GM10847 (cell line): ENCODE data around the gene TMEM259.

Experiments used
- POLR2A ChIP-seq: IDR thresholded peaks from 2 replicates; pipeline ENCODE4 v1.6.1; 2011; ENCODE audit not compliant: insufficient read length; ENCODE audit errors: extremely low read depth

TMEM259 gene

DNA sequence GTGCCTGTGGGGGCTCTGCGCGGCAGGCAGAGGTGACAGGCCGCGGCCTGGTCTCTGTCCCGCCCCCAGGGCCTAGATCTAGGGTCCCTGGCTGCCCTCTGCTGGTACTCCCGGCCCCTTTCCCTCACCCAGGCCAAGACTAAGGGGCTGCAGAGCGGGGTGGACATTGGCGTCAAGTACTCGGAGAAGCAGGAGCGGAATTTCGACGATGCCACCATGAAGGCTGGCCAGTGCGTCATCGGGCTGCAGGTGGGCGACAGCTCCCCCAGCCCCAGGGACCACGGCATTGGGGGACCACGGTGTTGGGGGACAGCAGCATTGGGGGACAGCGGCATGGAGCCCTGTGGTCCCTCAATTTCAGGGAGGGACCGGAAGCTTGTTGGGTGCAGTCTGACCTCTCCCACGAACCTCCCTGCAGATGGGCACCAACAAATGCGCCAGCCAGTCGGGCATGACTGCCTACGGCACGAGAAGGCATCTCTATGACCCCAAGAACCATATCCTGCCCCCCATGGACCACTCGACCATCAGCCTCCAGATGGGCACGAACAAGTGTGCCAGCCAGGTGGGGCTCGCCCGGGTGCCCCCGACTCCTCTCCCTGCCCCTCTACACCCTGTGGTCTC, 15.2 kb upstream of the TMEM259 start:
- TF ChIP-seq POLR2A = no peak

DNA sequence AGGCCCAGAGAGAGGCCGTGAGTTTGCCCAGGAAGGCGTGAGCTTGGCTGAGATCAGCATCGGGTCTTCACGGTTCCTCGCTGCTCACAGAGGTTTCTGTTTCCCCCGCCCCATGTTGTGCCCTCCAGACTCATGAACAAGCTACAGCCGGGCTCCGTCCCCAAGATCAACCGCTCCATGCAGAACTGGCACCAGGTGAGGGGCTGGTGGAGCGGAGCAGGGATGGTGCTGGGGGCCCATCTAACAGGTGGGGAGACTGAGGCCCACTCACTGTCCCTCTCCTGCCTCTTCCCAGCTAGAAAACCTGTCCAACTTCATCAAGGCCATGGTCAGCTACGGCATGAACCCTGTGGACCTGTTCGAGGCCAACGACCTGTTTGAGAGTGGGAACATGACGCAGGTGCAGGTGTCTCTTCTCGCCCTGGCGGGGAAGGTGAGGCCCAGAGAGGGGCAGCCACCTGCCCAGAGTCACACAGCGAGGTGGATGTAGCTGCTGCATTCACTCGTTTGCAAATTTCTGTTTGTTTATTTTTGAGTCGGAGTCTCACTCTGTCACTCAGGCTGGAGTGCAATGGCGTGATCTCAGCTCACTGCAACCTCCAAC, 11.4 kb upstream of the TMEM259 start:
- no peak for TF ChIP-seq POLR2A

DNA sequence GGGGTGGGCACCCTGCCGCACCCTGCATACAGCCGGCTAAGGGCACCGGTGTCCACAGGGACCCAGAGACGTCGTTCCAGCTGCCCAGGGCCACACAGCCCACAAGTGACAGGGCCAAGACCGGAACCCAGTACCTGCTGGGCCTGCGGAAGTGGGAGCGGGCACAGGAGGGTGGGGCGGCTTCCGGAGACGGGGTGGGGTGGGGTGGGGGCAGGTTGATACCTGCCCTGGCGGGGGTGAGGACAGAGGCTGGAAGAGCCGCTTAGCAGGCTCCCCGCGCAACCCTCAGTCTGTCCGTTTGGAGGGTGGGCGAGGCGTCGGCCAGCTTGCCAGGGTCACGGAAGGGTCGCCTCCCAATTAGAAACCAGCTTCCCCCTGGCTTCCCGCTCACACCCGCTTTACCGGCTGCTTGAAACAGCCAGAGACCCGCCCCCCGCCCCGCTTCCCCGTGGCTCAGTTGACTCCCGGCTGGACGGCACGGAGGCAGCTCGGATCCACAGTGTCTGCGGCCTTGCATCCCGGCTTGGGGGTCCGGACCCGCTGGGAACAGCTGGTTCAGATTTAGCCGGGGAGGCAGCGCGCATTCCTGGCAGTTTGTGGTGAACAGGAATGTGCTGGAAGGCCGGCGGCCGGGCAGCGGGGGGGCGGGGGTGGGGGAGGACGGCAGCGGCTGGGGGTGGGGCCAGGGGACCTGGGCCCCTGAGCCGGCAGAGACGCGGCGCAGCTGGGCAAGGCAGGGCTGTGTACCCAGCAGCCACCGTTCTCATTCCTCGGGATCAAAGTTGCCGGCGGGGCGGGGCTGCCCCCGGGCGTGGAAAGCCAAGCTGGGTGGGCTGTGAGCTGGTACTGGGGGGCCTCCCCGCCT, 7.4 kb upstream of the TMEM259 start:
- TF ChIP-seq POLR2A = peak; percentile 40

DNA sequence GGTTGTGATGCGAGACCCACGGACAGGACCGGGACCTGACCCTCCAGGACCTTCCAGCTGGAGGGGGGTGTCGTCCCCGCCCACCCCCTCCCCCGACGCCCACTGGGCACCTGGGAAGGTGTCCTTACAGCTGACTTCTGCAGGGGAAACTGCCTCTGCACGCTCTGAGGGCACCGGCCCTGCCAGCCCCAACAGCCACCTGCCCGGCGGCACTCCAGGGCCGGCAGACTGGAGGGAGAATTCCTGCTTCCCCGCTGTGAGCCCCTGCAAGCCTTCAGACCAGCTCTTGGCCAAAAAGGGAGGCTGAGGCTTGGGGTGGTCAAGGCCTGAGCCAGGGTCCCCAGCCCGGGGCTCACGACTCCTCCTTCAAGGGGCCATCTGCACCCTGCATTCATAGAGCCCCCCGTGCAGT, 6.7 kb upstream of the TMEM259 start:
- TF ChIP-seq POLR2A = no peak

DNA sequence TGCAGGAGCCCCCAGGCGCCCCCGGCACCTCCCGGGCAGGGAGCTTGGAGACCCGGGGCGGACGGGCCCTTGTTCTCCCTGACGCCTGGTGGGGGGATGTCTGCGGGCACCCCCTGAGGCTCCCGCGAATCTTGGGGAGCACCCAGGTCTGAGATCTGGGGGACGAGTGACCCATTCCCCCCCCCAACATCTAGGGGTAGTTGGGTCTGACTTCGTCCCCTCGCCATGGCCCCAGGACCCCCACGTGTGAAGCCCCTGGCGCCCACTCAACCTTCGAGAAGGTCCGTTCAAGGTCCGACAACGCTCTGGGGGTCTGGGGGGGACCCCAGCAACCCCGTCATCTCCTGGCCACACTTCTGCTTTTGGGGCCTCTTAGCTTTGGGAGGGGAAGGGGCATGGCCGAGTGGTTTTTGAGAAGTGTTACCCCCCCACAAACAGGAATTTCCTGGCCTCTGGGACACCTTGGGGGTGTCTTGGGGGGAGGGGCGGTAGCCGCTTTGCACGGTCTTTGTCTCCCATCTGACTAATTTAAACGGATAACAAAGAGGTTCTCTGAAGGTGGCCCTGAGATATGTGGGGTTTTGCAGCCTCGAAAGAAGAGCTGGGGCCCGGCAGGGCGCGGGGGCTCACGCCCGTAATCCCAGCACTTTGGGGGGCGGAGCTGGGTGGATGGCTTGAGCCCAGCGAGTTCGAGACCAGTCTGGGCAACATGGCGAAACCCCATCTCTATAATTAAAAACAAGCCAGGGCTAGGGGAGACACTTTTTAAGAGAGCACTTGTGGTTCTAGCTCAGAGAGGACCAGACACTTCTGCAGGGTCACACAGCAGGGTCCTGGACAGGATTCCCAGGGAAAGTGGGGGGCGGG, 6.1 kb upstream of the TMEM259 start:
- no peak for TF ChIP-seq POLR2A

DNA sequence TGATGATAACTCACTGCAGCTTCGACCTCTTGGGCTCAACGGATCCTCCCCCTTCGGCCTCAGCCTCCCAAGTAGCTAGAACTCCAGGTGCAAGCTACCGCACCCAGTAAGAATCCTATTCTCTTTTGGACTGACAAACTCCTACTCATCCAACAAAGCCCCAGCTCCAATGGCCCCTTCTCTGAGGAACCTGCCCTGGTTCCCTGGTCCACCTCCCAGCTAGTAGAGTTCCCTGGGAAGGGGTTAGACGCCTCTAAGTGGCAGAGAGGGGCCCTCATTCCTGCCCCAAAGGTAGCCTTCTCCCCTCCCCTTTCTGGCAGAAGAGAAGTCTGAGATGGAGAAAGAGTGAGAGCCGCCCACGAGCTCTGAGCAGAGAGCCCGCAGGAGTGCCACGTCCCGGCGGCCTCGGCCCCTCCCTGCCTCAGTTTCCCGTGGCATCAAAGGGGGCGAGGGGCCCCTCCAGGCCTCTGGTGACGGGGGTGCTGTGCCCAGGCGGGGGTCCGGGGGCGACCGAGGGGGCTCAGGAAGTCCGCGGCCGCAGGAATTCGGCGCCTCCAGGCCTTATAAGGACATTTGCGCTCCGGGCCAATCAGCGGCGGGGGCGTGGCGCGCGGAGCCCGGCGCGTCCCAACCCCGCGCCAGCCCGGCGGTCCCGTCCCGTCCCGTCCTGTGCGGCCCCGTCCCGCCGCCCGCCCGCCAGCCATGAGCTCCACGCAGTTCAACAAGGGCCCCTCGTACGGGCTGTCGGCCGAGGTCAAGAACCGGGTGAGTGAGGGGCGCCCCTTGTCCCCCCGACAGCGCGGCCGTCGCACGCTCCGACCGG, 5.2 kb upstream of the TMEM259 start, which contains the start of gene CNN2:
Gene CNN2 (plus strand): TSS at position 649 of the 823 bp plus-strand sequence. CDS start 54 bp downstream, at position 703.
- TF ChIP-seq POLR2A = peak; percentile 69

DNA sequence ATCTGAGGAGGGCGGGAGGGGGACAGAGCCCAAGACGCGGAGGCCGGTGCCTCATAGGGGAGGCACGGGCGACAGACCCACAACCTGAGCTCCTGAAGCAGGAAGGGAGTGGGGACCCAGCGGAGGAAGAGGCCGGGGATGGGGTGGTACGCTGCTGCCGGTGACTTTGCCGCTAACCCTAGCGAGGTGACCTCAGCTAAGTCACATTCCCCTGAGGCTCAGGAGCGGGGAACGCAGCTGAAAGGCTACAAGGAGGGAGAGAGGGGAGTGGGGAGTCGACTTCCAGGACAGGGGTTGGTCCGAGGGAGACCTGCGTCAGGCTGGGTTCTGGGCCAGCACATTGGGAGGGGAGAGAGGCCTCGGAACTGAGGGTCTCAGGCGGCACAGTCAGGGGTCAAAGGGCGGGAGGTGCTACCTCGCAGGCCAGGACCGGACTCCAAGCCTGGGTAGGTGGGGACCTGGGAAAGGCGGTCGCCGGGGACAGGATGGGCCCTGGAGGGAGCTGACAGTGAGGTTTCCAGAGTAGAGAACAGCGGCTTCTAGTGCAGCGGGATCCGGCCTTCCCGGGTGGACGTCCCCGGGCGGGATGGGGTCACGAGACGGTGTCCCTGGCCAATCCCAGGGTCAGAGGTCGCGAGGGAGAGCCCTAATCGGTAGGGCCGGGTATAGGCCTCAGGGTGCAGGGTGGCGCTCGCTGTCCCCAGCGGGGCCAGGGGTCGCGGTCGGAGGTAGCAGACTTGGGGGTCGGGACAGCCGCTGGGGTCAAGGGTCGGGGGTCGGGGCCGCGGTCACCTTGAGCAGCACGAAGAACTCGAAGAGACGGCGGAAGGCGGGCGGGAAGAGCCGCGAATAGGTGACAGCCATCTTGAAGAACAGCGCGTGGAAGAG, 699 bp downstream of the TMEM259 start:
- no peak for TF ChIP-seq POLR2A

DNA sequence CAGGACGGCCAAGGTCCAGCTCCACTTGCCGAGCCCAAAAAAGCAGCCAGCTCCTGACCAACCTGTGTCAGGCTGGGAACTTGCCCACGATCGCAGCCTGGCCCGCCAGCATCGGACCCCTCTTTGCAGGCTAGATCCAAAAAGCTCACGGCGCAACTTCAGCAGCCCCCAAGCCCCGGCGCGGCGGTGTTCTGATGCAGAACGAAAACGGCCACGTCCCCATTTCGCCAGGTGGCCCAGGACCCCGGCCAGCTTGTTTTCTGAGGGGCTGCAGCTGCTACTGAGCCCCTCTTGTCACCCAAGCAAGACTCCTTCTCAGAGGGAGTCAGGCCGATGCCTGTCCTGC, 1.3 kb downstream of the TMEM259 start:
- no peak for TF ChIP-seq POLR2A

DNA sequence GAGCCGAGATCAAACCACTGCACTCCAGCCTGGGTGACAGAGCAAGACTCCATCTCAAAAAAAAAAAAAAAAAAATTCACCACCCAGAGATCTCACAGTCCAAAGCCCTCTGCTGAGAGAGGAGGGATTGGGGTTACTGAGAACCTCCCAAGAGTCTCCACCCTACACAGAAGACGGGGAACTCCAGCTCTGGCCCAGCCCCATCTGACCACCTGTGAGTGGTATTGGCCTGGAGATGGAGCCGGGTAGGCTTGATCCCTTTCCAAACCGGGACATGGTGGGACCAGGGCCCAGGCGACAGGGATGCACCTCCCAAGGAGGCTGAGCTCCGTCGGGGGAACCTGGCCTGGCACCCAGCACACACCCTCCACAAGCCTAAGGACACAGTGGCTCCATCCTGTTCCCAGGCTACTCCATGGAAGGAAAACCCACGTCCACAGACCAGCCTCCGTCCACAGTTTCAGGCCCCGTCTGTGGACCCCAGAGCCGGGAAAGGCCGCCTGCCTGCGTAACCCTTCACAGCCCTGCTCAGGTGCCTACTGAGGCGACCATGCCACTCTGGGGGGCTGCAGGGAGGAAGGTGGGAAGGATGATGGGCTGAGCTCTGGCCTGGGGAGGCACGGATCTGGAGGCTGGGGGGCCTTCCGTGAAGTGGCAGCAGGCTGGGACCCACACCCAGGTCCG, 1.8 kb downstream of the TMEM259 start:
- no peak for TF ChIP-seq POLR2A

DNA sequence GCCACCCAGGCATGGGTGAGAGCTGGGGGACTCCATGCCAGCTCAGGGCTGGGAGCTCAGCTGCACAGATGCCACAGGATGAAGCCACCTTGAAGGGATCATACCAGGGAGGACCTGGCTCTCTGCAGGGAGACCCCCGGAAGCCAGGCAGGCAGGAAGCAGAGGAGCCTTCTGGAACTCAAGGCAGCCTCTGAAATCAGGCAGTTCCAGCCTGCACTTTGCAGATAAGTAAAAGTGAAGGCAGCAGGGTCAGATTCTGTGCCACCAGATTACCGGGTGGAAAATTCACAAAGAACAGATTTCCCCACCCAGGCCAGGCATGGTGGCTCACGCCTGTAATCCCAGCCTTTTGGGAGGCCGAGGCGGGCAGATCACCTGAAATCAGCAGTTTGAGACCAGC, 2.5 kb downstream of the TMEM259 start:
- TF ChIP-seq POLR2A = no peak

DNA sequence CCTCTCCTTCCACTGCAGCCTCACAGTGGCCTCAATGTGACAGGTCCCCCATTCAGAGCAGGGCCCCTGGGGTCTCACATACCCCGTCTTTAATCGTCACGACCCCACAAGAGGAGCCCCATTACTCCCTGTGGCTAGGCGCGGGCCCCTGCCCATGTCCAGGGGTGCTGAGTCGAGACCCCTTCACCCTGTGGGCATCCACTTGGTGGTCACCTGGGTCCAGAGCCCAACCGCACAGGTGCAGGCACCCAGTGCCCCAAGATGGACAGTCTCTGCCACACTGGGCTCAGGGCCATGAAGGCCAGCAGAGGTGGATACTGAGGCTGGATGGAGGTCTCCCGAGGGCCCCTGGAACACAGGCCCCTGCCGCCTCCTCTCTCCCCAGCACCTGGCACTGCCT, 3.0 kb downstream of the TMEM259 start:
- TF ChIP-seq POLR2A = no peak

DNA sequence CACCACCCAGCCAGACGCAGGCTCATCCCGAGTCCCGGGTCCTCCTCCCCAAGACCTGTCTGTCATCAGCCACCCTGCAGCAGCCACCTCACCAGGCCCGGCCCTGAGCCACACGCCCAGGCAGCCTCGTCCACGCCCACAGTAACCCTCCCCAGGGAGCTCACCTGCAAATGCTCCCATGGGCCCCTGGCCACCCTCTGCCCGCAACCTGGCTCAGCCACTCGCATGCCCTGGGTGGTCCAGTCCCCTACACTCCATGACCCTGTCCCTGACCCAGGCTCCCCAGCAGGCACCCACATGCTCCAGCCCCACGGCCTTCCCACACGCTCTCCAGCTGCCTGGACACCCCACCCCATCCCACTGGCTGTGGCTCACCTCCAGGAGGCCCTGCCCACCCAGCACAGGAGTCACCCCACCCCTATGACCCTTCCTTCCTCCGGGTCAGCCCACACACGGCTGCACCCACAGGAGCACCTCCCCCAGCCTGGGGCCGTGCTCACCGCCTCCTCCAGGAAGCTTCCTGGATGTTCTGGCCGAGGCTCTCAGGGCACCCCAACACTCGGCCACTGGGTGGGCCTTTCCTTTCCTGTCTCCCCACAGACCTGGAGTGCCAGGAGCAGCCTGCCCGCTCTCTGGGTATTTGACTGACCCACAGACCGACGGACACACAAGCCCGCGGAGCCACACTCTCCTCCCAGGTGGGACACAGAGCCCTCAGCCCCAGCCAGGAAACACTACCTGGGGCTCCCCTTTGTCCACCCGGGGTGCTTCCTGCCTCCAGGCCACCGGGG, 3.6 kb downstream of the TMEM259 start:
- no peak for TF ChIP-seq POLR2A

DNA sequence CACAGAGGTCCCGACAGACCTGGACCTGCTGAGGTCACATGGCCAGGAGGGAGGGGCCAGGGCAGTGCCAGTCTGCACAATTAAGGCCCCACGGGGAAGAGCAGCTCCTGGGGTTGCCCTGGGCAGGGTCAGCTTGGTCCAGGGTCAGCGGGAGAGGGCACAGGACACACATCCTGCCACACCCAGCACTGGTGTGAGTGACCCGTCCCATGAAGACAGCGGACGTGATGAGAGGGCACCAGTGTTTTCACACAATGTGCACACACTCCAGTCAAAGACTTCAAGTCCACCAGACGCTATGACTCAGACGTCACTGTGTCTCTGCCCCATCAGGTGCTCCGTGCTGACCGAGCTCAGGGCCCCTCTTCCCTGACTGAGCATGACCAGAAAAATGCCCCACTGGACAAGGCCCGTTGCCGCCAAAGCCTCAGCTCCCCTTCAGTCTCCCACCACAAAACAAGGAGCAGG, 4.2 kb downstream of the TMEM259 start:
- no peak for TF ChIP-seq POLR2A
